Colonic mucosa (tissue), 4 donors: ENCODE measurements around the gene AKNA. TPM values are rescaled to one million over a fixed set of nuclear protein-coding genes. Genes with fewer than 3 reads are reported as not detected.

Experiments
- DNase-seq: peaks from one replicate; pipeline ENCODE4 v3.0.0-alpha.2; 2020
- H3K27ac ChIP-seq: fragments of 200-600 bp; one replicate; pipeline ENCODE4 v1.8.0; 2021
- H3K27me3 ChIP-seq: fragments of 200-600 bp; one replicate; pipeline ENCODE4 v1.8.0; 2021
- H3K36me3 ChIP-seq: fragments of 200-600 bp; one replicate; pipeline ENCODE4 v1.8.0; 2021
- H3K4me1 ChIP-seq: fragments of 200-600 bp; one replicate; pipeline ENCODE4 v1.8.0; 2021; ENCODE audit warnings: mild to moderate bottlenecking
- H3K4me3 ChIP-seq: fragments of 200-600 bp; one replicate; pipeline ENCODE4 v1.8.0; 2021
- H3K9ac ChIP-seq, 2 donors: one replicate each; pipeline ENCODE4 v1.7.0; 2013; ENCODE audit warnings: control low read depth in 2 of 2, low read depth in 2 of 2, low read length in 2 of 2
- H3K9me3 ChIP-seq: fragments of 200-600 bp; one replicate; pipeline ENCODE4 v1.8.0; 2021
- intact Hi-C: fragments of 100-400 bp; cut with DNase I; formaldehyde crosslinking; loops from one replicate; pipeline ENCODE4 v1.14.1; 2022
- total RNA-seq, 2 donors: library from RNA; stranded (reverse); fragmentation: NEBNext Ultra II Directional in 1 of 2; extraction: Animal tissue kit (Norgen Biotek cat#: 25700) in 1 of 2; gene quantifications; one replicate each; pipeline ENCODE4 v1.2.1, GENCODE V29; 2021
- TF ChIP-seq, protein P1 (sequence below): fragments of 200-600 bp; IDR thresholded peaks from one replicate; pipeline ENCODE4 v1.8.0; 2022; ENCODE audit warnings: antibody characterized with exemption, mild to moderate bottlenecking
- donor health status: healthy.
- donor health status: DM: no; HTN: no; CAD: no.
- donor health status: DM: no; HTN: no; CAD: no.

AKNA gene
- total RNA-seq, 2 donors from 2014 or later = 26.9 to 44.9 TPM

DNA sequence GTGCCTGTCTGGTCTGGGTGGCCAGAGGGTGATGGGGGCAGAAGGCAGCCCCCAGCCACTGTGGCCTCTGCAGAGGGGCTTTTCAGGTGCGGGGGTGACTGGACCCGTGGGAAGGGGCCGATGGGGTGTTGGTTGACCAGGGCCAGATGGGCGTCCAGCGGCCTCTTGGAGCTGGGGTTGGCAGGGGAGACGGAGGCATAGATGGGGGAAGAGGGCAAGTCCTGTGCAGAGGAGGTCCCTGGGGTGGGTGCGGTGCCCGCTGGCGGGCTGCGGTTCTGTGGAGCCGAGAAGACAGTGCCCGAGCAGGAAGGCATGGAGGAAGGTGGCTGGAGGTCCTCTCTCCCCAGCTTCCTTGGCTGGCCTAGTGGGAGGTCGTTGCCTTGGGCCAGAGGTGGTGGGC, 18.7 kb upstream of the AKNA start:
- DNase-seq = no peak
- Histone ChIP-seq H3K27me3 (no peaks in the 10 kb centered on the region), H3K9me3 (no peaks in the 10 kb centered on the region), H3K27ac (no peak overlapping the region), H3K4me1 (no peaks in the 10 kb centered on the region), H3K36me3 (no peaks in the 10 kb centered on the region), H3K9ac (no peak overlapping the region), H3K4me3 (no peak overlapping the region)
- TF ChIP-seq, protein P1, sequence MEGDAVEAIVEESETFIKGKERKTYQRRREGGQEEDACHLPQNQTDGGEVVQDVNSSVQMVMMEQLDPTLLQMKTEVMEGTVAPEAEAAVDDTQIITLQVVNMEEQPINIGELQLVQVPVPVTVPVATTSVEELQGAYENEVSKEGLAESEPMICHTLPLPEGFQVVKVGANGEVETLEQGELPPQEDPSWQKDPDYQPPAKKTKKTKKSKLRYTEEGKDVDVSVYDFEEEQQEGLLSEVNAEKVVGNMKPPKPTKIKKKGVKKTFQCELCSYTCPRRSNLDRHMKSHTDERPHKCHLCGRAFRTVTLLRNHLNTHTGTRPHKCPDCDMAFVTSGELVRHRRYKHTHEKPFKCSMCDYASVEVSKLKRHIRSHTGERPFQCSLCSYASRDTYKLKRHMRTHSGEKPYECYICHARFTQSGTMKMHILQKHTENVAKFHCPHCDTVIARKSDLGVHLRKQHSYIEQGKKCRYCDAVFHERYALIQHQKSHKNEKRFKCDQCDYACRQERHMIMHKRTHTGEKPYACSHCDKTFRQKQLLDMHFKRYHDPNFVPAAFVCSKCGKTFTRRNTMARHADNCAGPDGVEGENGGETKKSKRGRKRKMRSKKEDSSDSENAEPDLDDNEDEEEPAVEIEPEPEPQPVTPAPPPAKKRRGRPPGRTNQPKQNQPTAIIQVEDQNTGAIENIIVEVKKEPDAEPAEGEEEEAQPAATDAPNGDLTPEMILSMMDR = no peak
- intact Hi-C loops = loop anchor here (5.0 to 10.0 kb wide), 3 partner anchors 78 to 606 kb away; no protein-coding TSS in a partner anchor

DNA sequence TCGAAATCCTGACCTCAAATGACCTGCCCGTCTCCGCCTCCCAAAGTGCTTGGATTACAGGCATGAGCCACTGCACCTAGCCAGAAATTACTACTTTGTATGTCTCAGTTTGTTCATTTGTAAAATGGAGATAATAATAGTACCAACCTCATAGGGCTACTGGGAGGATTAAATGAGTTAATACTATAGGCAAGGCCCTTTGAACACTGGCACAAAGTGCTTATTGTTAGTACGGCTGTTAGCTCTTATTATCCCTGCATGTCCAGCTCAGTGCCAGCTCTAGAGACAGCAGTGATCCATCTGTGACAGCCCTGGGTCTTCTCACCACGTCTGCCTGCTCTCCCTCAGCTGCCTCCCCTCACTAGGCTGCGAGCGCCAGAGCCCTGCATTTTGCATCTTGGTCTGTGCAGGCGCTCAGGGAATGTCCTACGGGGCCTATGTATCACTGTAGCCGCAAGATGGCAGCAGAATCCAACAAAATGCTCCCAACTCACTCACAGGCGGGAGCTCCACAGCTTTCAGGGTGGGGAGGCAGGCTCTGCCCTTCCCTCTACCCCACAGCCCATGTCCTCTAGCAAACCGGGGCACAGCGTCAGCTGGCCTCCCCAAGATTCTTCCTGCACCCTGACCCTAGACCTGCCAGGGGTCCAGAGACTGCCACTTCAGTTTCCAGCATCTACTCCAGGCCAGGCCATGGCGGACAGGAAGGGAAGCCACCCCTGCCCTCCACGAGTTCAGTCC, 17.7 kb upstream of the AKNA start:
- Histone ChIP-seq H3K4me3 (no peak overlapping the region), H3K9ac (no peak overlapping the region), H3K27me3 (no peaks in the 10 kb centered on the region), H3K9me3 (no peaks in the 10 kb centered on the region), H3K27ac (no peak overlapping the region), H3K4me1 (no peaks in the 10 kb centered on the region), H3K36me3 (no peaks in the 10 kb centered on the region)
- DNase-seq = peak; percentile 82
- TF ChIP-seq, protein P1 = peak; percentile 80
- intact Hi-C loops = loop anchor here (2.0 to 10.0 kb wide), 4 partner anchors 79 to 607 kb away; no protein-coding TSS in a partner anchor

DNA sequence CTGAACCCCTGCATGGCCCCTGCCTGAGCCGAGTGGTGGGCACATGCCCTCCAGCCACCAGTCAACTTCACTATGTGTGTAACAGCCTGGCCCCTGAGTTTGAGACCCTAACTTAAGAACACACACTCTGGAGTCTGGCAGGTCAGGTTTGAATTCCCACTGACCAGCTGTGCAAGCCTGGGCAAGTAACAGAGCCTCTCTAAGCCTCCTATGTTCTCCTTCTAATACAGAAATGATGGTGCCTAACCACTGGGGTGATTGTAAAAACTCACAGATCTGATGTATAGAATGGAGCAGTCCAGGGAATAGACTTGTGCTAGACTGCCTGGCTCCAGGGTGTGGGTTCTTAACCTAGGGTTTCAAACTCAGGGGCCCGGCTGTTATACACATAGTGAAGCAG, 16.7 kb upstream of the AKNA start:
- no peak for DNase-seq
- Histone ChIP-seq H3K27ac (no peak overlapping the region), H3K4me1 (no peaks in the 10 kb centered on the region), H3K9me3 (no peaks in the 10 kb centered on the region), H3K36me3 (no peaks in the 10 kb centered on the region), H3K27me3 (no peaks in the 10 kb centered on the region), H3K4me3 (no peak overlapping the region), H3K9ac (no peak overlapping the region)
- intact Hi-C loops = loop anchor here (2.0 to 10.0 kb wide), 3 partner anchors 80 to 250 kb away; no protein-coding TSS in a partner anchor
- TF ChIP-seq, protein P1 = no peak

DNA sequence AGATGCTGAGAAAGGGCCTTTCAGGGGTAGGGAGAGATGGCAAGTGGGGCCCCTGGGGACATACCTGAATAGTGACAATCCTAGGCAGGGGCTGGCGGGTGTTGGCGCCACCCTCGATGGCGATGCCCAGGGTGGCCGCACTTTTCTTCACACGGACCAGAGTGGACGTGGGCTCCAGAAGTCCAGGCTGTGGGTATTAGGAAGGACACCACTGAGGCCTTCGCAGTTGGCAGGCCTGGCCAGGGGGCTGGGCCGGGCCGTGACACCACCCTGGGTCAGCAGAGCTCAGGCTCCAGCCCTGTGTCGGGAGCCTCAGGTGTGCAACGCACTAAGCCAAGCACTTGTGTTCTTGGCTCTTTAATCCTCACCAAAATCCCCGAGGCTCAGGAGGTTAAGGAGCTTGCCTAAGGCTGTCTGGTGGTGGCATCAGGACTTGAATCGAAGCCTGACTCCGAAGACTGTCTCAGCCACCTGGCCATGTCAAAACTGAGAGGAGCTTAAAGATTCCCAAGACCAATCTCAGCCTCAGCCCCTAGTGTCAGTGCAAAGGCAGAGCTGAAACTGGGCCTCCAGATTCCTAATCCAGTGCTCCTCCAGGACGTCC, 15.5 kb upstream of the AKNA start:
- H3K4me3 ChIP-seq = no peak overlapping the region
- intact Hi-C loops = loop anchor here (10.0 kb wide), 2 partner anchors 82 to 192 kb away; no protein-coding TSS in a partner anchor
- no peaks in the 10 kb centered on the region for H3K4me1 ChIP-seq
- H3K27me3 ChIP-seq = no peaks in the 10 kb centered on the region
- H3K36me3 ChIP-seq = no peaks in the 10 kb centered on the region
- TF ChIP-seq, protein P1 = no peak
- H3K27ac ChIP-seq = no peak overlapping the region
- no peaks in the 10 kb centered on the region for H3K9me3 ChIP-seq
- H3K9ac ChIP-seq = no peak overlapping the region
- DNase-seq = no peak

DNA sequence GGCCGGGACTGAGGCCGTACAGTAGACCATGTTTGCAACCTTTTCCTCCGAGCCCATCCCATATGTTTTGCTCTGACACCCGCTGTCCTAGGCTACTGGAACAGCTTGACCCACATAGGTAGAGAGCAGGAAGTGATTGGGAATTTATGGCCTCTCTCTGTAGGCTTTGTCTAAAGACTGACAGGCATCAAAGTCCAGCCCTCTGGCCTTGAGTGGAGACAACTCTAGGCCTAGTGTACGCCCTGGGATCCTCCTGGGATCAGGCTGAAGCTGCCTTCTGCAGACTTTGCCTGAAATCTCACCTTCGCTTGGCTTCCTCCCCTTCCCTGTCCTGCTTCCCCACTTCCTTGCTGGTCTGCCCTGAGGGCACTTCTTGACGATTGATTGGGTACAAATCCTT, 13.6 kb upstream of the AKNA start:
- H3K36me3 ChIP-seq = no peaks in the 10 kb centered on the region
- intact Hi-C loops = loop anchor here (10.0 kb wide), 2 partner anchors 83 to 193 kb away; no protein-coding TSS in a partner anchor
- no peak overlapping the region for H3K27ac ChIP-seq
- no peaks in the 10 kb centered on the region for H3K27me3 ChIP-seq
- DNase-seq = peak; percentile 77
- TF ChIP-seq, protein P1 = no peak
- H3K4me1 ChIP-seq = no peaks in the 10 kb centered on the region
- no peak overlapping the region for H3K4me3 ChIP-seq
- peak overlapping the region in 1 of 2 donors; percentile 64 for H3K9ac ChIP-seq
- H3K9me3 ChIP-seq = no peaks in the 10 kb centered on the region
